GM10266 (cell line): ENCODE data around the gene OTX2.

Experiments
- DNase-seq: peaks from one replicate; pipeline ENCODE4 v3.0.0; 2012; ENCODE audit errors: extremely low spot score
- CTCF ChIP-seq: IDR thresholded peaks from 2 replicates; pipeline ENCODE4 v1.5.1; 2012; ENCODE audit warnings: mild to moderate bottlenecking, low read depth; ENCODE audit not compliant: control insufficient read depth, insufficient read depth; ENCODE audit errors: missing control alignments

OTX2 gene

DNA sequence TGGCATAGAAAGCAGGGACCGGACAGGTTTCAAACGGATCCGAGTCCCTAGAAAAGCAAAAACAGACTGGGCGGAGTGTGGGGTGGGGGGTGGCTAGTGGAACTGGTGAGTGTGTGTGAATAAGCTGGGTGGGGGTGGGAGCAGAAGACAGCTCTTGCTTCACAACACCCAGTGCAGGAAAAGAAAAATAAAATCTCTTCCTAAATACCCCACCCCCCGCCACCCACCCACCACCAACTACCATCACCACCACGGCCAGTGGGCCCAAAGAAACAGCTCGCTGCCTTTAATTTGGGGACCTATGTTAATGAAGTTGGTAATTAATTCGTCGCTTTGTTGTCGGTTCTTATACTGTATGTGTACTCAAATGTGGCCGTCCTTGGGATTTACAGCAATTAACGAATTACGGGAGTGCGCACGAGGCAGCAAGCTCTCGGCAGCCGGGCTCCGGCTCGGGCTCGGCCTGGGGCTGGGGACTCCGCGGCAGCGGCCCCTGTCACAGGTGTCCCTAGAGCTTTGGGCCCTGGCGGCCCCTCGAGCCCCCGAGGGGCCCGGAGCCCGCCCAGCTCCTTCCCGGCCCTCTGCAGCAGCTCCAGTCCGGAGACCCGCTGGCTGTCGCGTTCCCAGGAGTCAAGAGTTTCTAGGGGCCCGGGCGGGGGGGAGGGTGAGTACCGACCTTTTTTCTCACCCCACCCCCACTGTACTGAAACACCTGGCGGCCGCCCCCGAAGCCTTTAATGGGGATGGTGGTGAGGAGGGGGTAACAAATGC is 1.5 kb upstream of the OTX2 start:
- TF ChIP-seq CTCF, result no peak
- DNase-seq, result peak; percentile 32

GRCh38 chr14:56810836-56811592 is 735 bp upstream of the OTX2 start:
- DNase-seq, result no peak
- TF ChIP-seq CTCF, result no peak

DNA sequence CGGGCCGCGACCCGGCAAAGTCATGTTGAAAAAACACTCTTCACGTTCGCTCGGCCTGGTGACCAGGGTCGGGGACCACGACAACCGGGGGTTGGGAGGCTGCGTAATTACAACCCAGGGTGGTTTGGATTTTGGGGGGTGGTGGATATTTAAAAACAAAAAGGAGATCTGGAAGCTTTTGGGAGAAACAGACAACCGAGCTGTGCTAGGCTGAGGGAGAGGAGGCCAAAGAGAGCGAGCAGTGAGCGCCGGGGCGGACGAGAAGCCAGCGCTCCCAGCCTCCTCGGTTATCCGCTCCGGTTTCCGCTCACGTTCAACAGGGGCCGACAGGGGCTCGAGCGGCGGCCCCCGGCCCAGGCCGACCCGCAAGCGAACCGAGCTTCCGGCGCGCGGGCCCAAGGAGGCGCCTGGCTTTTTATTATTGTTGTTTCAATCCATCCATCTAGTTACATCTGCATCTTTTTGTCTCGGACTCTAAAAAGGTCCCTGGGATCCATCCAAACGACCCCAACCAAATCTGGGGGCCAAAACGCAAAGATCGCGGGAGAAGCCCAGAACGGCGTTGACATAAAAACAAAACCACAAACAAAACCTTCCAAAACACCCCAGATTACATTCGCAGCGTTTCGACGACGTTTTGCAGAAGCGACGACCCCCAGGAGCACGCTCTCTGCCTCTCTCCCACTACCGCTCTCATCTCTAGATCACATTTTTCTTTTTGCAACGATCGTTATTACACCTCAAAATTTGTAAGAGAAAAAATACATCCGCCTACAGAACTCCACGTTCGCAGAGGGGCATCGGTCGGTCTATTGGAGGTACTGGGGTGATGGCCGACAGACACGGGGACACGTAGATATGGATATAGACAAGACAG is 771 bp downstream of the OTX2 start:
- TF ChIP-seq CTCF, result no peak
- DNase-seq, result no peak

- no peak for DNase-seq
These were observed 1.7 kb downstream of the OTX2 start for GRCh38 chr14:56808383-56809269.

GRCh38 chr14:56808110-56808382 is 2.2 kb downstream of the OTX2 start:
- no peak for DNase-seq
- TF ChIP-seq CTCF, result no peak

More at GRCh38 chr14:56808383-56809269, 1.7 kb downstream of the OTX2 start:
- TF ChIP-seq CTCF, result no peak

DNA sequence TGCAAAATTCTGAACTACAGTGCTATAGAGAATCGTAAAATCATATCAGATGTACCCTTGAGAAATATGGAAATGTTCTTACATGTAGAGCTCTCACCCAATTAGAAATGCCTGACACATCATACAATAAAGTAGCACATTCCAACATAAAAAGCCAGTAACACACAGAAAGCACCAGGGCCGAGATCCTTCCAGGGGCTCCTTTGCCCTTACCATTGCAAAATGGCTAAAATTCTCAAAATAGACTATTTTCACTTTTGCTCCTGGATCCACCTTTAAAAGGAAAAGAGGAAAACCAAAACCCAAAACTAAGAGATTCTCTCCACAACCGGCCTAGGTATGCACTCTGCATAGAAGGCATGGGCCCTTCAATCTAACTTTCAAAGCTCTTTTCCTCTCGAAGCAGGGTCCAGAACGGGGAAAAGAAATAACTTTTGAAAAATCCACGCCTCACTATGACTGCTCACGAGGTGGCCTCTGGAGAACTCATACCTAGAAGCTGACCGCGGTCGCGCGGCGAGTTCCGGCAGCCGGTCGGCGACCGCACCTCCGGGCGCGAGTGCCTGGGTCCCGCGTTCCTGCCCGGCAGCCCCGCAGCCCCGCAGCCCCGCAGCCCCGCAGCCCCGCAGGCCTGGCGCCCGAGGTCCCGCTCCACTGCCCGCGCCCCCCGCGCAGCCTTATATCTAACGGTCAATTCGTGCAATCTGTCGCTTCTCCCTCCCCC is 2.7 kb downstream of the OTX2 start:
- no peak for TF ChIP-seq CTCF
- DNase-seq, result no peak
